NCI-H1105 treated with DMSO at 0.1 percent for 48 hours (cell line): ENCODE results near the gene SRCAP.

Experiments used
- DNase-seq: peaks from one replicate; lab custom pipeline; 2025; lab: John Stamatoyannopoulos, UW

Gene SRCAP

DNA sequence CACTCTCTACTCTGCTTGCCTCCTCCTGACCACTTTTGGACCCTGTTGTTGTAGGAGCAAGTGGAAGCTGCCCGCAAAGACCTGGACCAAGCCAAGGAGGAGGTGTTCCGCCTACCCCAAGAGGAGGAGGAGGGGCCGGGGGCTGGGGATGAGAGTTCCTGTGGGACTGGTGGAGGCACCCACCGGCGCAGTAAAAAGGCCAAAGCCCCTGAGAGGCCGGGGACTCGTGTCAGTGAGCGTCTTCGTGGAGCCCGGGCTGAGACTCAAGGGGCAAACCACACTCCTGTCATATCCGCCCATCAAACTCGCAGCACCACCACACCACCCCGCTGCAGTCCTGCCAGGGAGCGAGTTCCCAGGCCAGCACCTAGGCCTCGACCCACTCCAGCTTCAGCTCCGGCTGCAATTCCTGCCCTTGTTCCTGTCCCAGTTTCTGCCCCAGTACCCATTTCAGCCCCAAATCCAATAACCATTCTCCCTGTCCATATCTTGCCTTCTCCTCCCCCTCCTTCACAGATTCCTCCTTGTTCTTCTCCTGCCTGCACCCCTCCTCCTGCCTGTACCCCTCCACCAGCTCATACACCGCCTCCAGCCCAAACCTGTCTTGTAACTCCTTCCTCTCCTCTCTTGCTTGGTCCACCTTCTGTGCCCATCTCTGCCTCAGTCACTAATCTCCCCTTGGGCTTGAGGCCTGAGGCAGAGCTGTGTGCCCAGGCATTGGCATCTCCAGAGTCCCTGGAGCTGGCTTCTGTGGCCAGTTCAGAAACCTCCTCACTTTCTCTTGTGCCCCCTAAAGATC, 38.2 kb downstream of the SRCAP start:
- DNase-seq: no peak

GRCh38 chr16:30737794-30738648, 39.0 kb downstream of the SRCAP start:
- no peak for DNase-seq

- no peak for DNase-seq
These were observed 40.3 kb downstream of the SRCAP start for GRCh38 chr16:30738984-30739951.

- DNase-seq: no peak
These were observed 41.6 kb downstream of the SRCAP start for GRCh38 chr16:30740364-30741251.

DNA sequence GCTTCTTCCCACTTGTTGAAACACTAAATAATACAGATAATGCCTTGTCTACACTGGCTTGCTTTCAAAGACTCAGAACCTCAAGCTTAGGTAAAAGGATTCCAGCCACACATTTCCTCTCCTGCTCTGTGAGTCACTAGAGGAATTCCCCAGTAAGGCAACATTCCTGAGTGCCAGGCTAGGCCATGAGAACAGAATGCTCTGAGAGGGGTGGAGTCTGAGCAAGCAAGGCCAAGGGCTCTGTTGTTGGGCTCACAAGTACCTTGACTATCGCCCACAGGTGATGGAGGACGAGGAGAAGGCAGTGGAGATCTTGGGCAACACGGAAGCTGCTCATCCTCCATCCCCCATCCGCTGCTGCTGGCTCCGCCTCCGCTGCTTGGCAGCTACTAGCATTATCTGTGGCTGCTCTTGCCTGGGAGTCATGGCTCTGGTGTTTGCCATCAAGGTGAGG, 42.5 kb downstream of the SRCAP start:
- DNase-seq: no peak

- no peak for DNase-seq
These were observed 44.7 kb downstream of the SRCAP start for GRCh38 chr16:30743716-30744115.

GRCh38 chr16:30744183-30744582, 45.2 kb downstream of the SRCAP start:
- DNase-seq: no peak

GRCh38 chr16:30745082-30745481, 46.1 kb downstream of the SRCAP start:
- no peak for DNase-seq

GRCh38 chr16:30746638-30747175, 47.7 kb downstream of the SRCAP start:
- DNase-seq: no peak

DNA sequence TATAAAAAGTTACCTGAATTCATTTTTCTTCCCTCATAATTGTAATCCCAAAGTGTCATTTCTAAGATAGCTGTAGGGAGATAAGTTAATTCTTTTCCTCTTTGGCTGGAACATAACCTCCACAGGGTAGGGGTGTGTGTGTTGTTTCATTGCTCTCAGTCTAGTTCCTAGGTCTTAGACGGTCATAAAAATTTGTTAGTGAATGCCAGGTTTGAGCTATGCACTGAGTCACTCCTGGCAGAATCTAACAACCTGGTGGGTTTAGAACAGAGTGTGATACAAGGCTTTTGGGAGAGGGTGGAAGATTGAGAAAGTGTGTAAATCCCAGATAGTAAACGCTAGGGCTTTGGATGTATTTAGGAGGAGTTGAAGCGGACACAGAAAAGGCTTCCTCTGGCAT, 48.4 kb downstream of the SRCAP start:
- no peak for DNase-seq

DNA sequence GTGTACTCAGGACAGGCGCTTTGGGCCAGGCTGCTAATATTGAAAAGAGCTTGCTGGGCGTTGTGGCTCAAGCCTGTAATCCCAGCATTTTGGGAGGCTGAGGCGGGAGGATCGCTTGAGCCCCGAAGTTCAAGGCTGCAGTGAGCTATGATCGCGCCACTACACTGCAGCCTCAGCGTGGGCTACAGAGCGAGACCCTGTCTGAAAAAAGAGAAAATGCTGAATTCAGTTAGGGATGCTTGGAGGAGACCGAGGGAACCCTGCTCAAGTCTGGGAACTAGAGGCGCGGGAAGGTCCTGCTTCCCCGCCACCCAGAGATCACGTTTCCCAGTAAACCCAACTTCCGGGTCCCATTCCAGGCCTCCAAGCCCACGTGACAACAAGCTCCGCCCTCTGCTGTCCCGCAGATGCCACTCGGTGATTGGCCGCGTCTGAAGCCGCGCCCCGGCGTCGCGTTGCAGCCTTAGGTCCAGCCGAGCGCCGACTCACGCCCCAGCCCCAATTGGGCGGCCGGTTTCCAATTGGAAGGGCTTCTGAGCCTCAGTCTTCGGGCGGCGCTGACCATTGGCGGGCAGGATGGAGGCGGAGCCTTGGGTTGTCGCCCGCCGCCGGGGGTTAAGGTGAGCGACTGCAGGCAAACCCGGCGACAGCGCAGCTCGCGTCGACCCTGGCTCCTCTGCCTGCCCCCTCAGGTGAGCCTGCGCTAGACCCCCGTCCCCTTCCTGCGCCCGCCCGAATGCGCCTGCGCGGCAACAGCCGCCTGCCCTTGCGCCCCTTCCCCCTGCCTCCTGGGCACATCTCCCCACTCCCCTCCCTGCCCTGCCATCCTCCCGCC, 49.0 kb downstream of the SRCAP start, which contains the start of gene PHKG2:
Gene PHKG2, plus strand, starts transcription at position 627 of the 835 bp plus-strand sequence. CDS start 396 bp downstream, outside the sequence.
- peak; percentile 97 for DNase-seq

DNA sequence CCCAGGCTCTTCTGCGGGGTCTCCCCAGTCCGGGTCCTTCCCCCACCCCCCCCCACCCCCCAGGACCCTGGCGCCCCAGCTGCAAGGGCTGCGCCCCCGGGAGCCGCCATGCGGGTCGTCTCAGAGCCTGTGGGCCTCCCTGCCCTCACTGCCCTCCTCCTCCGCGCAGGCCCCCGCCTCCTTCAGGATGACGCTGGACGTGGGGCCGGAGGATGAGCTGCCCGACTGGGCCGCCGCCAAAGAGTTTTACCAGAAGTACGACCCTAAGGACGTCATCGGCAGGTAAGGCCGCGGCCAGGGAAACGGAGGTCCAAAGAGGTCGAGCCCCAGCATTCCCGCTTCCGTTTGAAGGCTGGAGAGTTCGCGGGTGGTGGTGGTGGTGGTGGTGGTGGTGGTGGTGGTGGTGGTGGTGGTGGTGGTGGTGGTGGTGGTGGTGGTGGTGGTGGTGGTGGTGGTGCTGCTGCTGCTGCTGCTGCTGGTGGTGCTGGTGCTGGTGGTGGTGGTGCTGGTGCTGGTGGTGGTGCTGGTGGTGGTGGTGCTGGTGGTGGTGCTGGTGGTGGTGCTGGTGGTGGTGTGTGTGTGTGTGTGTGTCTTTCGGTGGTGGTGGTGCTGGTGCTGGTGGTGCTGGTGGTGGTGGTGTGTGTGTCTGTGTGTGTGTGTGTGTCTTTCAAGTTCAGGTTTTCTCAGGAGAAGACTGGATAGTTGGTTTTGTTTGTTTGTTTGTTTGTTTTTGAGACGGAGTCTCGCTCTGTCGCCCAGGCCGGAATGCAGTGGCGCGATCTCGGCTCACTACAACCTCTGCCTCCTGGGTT, 49.9 kb downstream of the SRCAP start:
- no peak for DNase-seq

DNA sequence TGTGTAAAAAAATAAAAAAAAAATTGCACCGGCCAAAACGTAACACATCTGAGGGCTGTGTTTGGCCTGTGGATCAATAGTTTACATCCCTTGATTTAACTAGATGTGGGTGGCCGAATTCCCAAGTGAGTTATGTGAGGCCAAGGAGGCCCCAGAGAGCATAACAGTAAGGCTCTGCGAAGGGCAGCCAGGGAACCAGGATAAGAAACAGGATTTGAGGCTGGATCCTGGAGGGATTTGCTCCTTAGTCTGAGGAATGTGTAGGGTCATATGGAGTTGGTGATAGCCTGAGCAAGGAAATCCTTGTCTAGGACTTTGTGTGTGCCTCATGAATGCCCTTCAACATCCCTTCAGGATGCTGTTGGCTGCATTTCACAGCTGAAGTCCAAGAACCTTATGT, 51.2 kb downstream of the SRCAP start:
- no peak for DNase-seq

DNA sequence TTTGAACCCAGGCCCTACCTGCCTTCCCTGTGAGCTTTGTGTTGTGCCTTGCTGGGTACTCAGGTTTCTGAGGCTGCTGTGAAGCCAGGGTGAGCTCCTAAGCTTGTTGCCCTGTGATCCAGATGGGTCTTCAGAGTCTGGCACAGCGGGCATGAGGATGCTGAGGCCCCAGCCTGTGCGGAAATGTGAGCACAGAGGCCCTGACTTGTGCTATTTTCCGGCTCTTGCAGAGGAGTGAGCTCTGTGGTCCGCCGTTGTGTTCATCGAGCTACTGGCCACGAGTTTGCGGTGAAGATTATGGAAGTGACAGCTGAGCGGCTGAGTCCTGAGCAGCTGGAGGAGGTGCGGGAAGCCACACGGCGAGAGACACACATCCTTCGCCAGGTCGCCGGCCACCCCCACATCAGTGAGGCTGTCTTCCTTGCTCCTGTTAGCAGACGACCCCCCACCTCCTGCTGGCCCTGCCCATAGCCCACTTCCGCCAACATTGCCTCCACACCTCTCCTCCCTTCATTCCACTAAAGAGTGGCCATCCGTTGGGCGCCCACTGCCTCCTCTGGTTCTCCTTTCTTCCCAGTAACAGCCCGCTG, 52.0 kb downstream of the SRCAP start:
- no peak for DNase-seq

- DNase-seq: no peak
These were observed 54.6 kb downstream of the SRCAP start for GRCh38 chr16:30753596-30753995.

- DNase-seq: no peak
These were observed 57.2 kb downstream of the SRCAP start for GRCh38 chr16:30755955-30756780.

GRCh38 chr16:30756781-30757100, 57.8 kb downstream of the SRCAP start:
- no peak for DNase-seq

GRCh38 chr16:30757316-30757715, 58.3 kb downstream of the SRCAP start:
- no peak for DNase-seq
